Keratinocyte (primary cell): ENCODE data around the gene SWI5.

ENCODE experiments used
- CTCF ChIP-seq, 3 experiments: IDR thresholded peaks in 1 of 3; conservative IDR thresholded peaks in 1 of 3; optimal IDR thresholded peaks in 1 of 3; 2 replicates in 2 of 3; 3 replicates in 1 of 3; pipeline versions ENCODE3 to v1.5.1; 2011; ENCODE audit warnings: low read length in 3 of 3, mild to moderate bottlenecking in 3 of 3, moderate library complexity in 2 of 3, control low read depth in 1 of 3, inconsistent platforms in 1 of 3; ENCODE audit not compliant: insufficient read depth in 2 of 3; ENCODE audit errors: extremely low read depth in 1 of 3
- EZH2 ChIP-seq: IDR thresholded peaks from one replicate; pipeline ENCODE4 v1.6.1; 2012; ENCODE audit warnings: inconsistent platforms, mild to moderate bottlenecking, low read length, moderate library complexity

GRCh38 chr9:128286440-128286839, 10.4 kb downstream of the SWI5 start:
- TF ChIP-seq CTCF (optimal IDR thresholded peaks at IDR 0.05 in 1 of 3, IDR thresholded peaks at IDR 0.05 in 1 of 3, conservative IDR thresholded peaks at IDR 0.05 in 1 of 3; ENCODE audit: extremely low read depth in 1 of 3, insufficient read depth in 2 of 3, low read length in 3 of 3) = no peak
- no peak for TF ChIP-seq EZH2
